Measurements from ENCODE around the gene DNAH11. TPM values are rescaled to one million over a fixed set of nuclear protein-coding genes. Genes with fewer than 3 reads are reported as not detected.

DNAH11 gene
- total and polyA plus RNA-seq, 2 of the 8 experiments (the other 6 are each of a cell fraction or from before 2014, with no cell fraction given) = 1.8 to 4.9 TPM

- TF ChIP-seq NRF1 (IDR thresholded peaks at IDR 0.05; ENCODE audit: low read depth, low read length) = no peak
- no peak for TF ChIP-seq RNF2 (IDR thresholded peaks at IDR 0.05; ENCODE audit: borderline replicate concordance, low read depth, low read length, missing control alignments, poor library complexity, severe bottlenecking)
- no peak for TF ChIP-seq POLR2AphosphoS5 (IDR thresholded peaks at IDR 0.05; ENCODE audit: low read depth, low read length)
- no peak for TF ChIP-seq JUN (IDR thresholded peaks at IDR 0.05; ENCODE audit: low read depth, low read length)
- no peak for TF ChIP-seq TCF12 (IDR thresholded peaks at IDR 0.05; ENCODE audit: low read depth, low read length)
- TF ChIP-seq CTBP2 (IDR thresholded peaks at IDR 0.05; ENCODE audit: borderline replicate concordance, insufficient read depth, insufficient read length, low read length) = no peak
Observed at GRCh38 chr7:21708096-21708495, 165.3 kb downstream of the DNAH11 start (continued).
